SK-N-MC (cell line): ENCODE results near the gene VPS54.

Experiments used
- EZH2 ChIP-seq: fragments of 200-600 bp; sonication (generic); IDR thresholded peaks from one replicate; pipeline ENCODE4 v1.6.1; 2017; ENCODE audit warnings: antibody characterized with exemption
- POLR2AphosphoS5 ChIP-seq: IDR thresholded peaks from 2 replicates; pipeline ENCODE4 v1.6.1; 2012; ENCODE audit warnings: mild to moderate bottlenecking, low read depth, low read length, borderline replicate concordance

DNA sequence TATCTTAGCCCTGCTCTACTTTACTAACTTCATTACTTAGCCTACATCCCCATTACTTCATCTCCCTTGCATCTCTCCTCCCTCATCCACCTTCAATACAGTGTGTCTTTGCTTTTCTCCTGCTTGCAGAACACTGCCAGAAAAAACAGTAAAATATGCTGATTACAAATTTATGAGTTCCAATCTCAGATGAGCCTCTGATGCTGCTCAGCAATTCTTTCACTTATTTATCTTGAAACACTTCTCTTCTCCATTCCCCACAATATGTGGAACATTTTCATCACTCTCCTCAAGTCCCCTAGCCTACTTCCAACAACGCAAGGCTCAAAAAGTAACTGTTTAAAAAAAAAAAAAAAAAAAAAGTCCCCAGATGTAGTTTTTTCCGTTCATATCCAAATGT, 7.1 kb downstream of the VPS54 start:
- TF ChIP-seq POLR2AphosphoS5 (no peak), EZH2 (no peak)
